WTC11 (cell line): ENCODE results near the gene PIP4K2C. TPM values are rescaled to one million over a fixed set of nuclear protein-coding genes. Genes with fewer than 3 reads are reported as not detected.

ENCODE experiments used
- ATAC-seq: fragments of 200-7000 bp; cut with Tn5 transposase; 2 replicates; pipeline ENCODE4 v1.10.0; 2021; ENCODE audit warnings: mild to moderate bottlenecking, moderate library complexity
- CTCF ChIA-PET: fragments of 300-600 bp; sonication (Branson Sonifier 250); formaldehyde crosslinking; loops from one replicate; lab custom pipeline; 2021; ENCODE audit warnings: antibody characterized with exemption; lab: Charles Lee
- POLR2A ChIA-PET: fragments of 350-600 bp; sonication (Branson Sonifier 250); formaldehyde crosslinking; loops from one replicate; lab custom pipeline; 2021; ENCODE audit warnings: antibody characterized with exemption; lab: Charles Lee
- DNase-seq: peaks from one replicate; pipeline ENCODE4 v3.0.0; 2021; ENCODE audit warnings: low spot score
- H3K27ac Mint-ChIP-seq: 2 replicates; pipeline ENCODE4 v1.8.0; 2021; ENCODE audit warnings: mixed read lengths
- H3K27me3 Mint-ChIP-seq: 2 replicates; pipeline ENCODE4 v1.8.0; 2021; ENCODE audit warnings: low read depth, mild to moderate bottlenecking, moderate library complexity, mixed read lengths
- H3K36me3 Mint-ChIP-seq: 2 replicates; pipeline ENCODE4 v1.8.0; 2021; ENCODE audit warnings: mixed read lengths
- H3K4me1 Mint-ChIP-seq: 2 replicates; pipeline ENCODE4 v1.8.0; 2022; ENCODE audit warnings: mixed read lengths
- H3K4me3 Mint-ChIP-seq: 2 replicates; pipeline ENCODE4 v1.8.0; 2021; ENCODE audit warnings: mild to moderate bottlenecking, moderate library complexity, mixed read lengths
- H3K9me3 Mint-ChIP-seq: 2 replicates; pipeline ENCODE4 v1.8.0; 2021; ENCODE audit warnings: mixed read lengths
- AR ChIP-seq: fragments of 250-450 bp; sonication (Bioruptor Pico); IDR thresholded peaks from 2 replicates; pipeline ENCODE4 v1.9.0; 2021; ENCODE audit warnings: mild to moderate bottlenecking
- ATF1 ChIP-seq: sonication (generic); formaldehyde crosslinking; IDR thresholded peaks from 2 replicates; pipeline ENCODE4 v1.8.1; 2023; ENCODE audit warnings: mild to moderate bottlenecking, moderate library complexity, missing genetic modification reagents
- CBFB ChIP-seq: sonication (generic); formaldehyde crosslinking; IDR thresholded peaks from 2 replicates; pipeline ENCODE4 v1.8.1; 2022; ENCODE audit warnings: mild to moderate bottlenecking, low read depth, missing genetic modification reagents
- CDX4 ChIP-seq: fragments of 250-450 bp; sonication (Bioruptor Pico); IDR thresholded peaks from 2 replicates; pipeline ENCODE4 v1.9.0; 2021; ENCODE audit warnings: moderate library complexity, mild to moderate bottlenecking, inconsistent platforms, borderline replicate concordance
- E2F1 ChIP-seq: sonication (generic); formaldehyde crosslinking; IDR thresholded peaks from 2 replicates; pipeline ENCODE4 v1.8.0; 2022; ENCODE audit warnings: mild to moderate bottlenecking, missing genetic modification reagents
- GABPB1 ChIP-seq: sonication (generic); formaldehyde crosslinking; IDR thresholded peaks from 2 replicates; pipeline ENCODE4 v1.8.1; 2023; ENCODE audit warnings: mild to moderate bottlenecking, missing genetic modification reagents
- IRF2 ChIP-seq: sonication (generic); formaldehyde crosslinking; IDR thresholded peaks from 2 replicates; pipeline ENCODE4 v1.8.0; 2022; ENCODE audit warnings: low read depth, missing genetic modification reagents, borderline replicate concordance
- JUN ChIP-seq: sonication (generic); formaldehyde crosslinking; IDR thresholded peaks from 2 replicates; pipeline ENCODE4 v1.8.0; 2023; ENCODE audit warnings: mild to moderate bottlenecking, missing genetic modification reagents
- NFATC4 ChIP-seq: fragments of 250-450 bp; sonication (Bioruptor Pico); IDR thresholded peaks from 2 replicates; pipeline ENCODE4 v1.9.0; 2021; ENCODE audit warnings: mild to moderate bottlenecking
- NFYB ChIP-seq: sonication (generic); formaldehyde crosslinking; conservative IDR thresholded peaks from 2 replicates; pipeline ENCODE4 v1.8.0; 2022; ENCODE audit warnings: low read depth, missing genetic modification reagents
- OVOL2 ChIP-seq: fragments of 250-450 bp; sonication (Bioruptor Pico); IDR thresholded peaks from 2 replicates; pipeline ENCODE4 v1.9.0; 2021; ENCODE audit warnings: mild to moderate bottlenecking, borderline replicate concordance
- PRDM15 ChIP-seq: sonication (generic); formaldehyde crosslinking; IDR thresholded peaks from 2 replicates; pipeline ENCODE4 v1.8.0; 2022; ENCODE audit warnings: missing genetic modification reagents
- RORB ChIP-seq: fragments of 250-450 bp; sonication (Bioruptor Pico); IDR thresholded peaks from 2 replicates; pipeline ENCODE4 v1.9.0; 2021; ENCODE audit warnings: mild to moderate bottlenecking
- SP1 ChIP-seq: sonication (generic); formaldehyde crosslinking; conservative IDR thresholded peaks from 2 replicates; pipeline ENCODE4 v1.8.1; 2022; ENCODE audit warnings: missing genetic modification reagents
- TEAD4 ChIP-seq: sonication (generic); formaldehyde crosslinking; IDR thresholded peaks from 2 replicates; pipeline ENCODE4 v1.8.0; 2022; ENCODE audit warnings: mild to moderate bottlenecking, missing genetic modification reagents
- ZNF138 ChIP-seq: sonication (generic); formaldehyde crosslinking; conservative IDR thresholded peaks from 2 replicates; pipeline ENCODE4 v1.8.1; 2022; ENCODE audit warnings: mild to moderate bottlenecking, moderate library complexity, missing genetic modification reagents
- ZNF219 ChIP-seq: sonication (generic); formaldehyde crosslinking; IDR thresholded peaks from 2 replicates; pipeline ENCODE4 v1.8.0; 2023; ENCODE audit warnings: missing genetic modification reagents, mild to moderate bottlenecking, borderline replicate concordance
- ZNF232 ChIP-seq: sonication (generic); formaldehyde crosslinking; IDR thresholded peaks from 2 replicates; pipeline ENCODE4 v1.8.0; 2022; ENCODE audit warnings: mild to moderate bottlenecking, missing genetic modification reagents
- ZNF396 ChIP-seq: fragments of 250-450 bp; sonication (Bioruptor Pico); IDR thresholded peaks from 2 replicates; pipeline ENCODE4 v1.8.0; 2021; ENCODE audit warnings: mild to moderate bottlenecking, moderate library complexity, borderline replicate concordance
- ZNF423 ChIP-seq: fragments of 250-450 bp; sonication (Bioruptor Pico); IDR thresholded peaks from 2 replicates; pipeline ENCODE4 v2.1.2; 2022; ENCODE audit warnings: mild to moderate bottlenecking, moderate library complexity
- total RNA-seq: library from RNA; stranded (reverse); gene quantifications from 3 replicates; pipeline ENCODE4 v1.2.3, GENCODE V29; 2021
- TF ChIP-seq, protein P1 (sequence below): sonication (generic); formaldehyde crosslinking; IDR thresholded peaks from 2 replicates; pipeline ENCODE4 v1.8.0; 2022; ENCODE audit warnings: mild to moderate bottlenecking, missing genetic modification reagents
- TF ChIP-seq, protein P2 (sequence below): sonication (generic); formaldehyde crosslinking; IDR thresholded peaks from 2 replicates; pipeline ENCODE4 v1.8.1; 2022; ENCODE audit warnings: mild to moderate bottlenecking, missing genetic modification reagents, moderate library complexity, borderline replicate concordance
- TF ChIP-seq, protein P3 (sequence below): sonication (generic); formaldehyde crosslinking; IDR thresholded peaks from 2 replicates; pipeline ENCODE4 v1.8.0; 2023; ENCODE audit warnings: missing genetic modification reagents

Gene PIP4K2C
- total RNA-seq, 1 experiment from 2014 or later, result 25.4 TPM

GRCh38 chr12:57563358-57563757 lies 27.6 kb upstream of the PIP4K2C start (continued):
- TF ChIP-seq NFYB (CRISPR knock-in tag) (no peak), NFATC4 (CRISPR knock-in tag) (no peak), CDX4 (CRISPR knock-in tag) (no peak), IRF2 (CRISPR knock-in tag) (no peak), E2F1 (CRISPR knock-in tag) (no peak)
- TF ChIP-seq, protein P1, sequence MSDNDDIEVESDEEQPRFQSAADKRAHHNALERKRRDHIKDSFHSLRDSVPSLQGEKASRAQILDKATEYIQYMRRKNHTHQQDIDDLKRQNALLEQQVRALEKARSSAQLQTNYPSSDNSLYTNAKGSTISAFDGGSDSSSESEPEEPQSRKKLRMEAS (CRISPR knock-in tag), result no peak
- TF ChIP-seq, protein P2, sequence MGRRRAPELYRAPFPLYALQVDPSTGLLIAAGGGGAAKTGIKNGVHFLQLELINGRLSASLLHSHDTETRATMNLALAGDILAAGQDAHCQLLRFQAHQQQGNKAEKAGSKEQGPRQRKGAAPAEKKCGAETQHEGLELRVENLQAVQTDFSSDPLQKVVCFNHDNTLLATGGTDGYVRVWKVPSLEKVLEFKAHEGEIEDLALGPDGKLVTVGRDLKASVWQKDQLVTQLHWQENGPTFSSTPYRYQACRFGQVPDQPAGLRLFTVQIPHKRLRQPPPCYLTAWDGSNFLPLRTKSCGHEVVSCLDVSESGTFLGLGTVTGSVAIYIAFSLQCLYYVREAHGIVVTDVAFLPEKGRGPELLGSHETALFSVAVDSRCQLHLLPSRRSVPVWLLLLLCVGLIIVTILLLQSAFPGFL, result no peak

GRCh38 chr12:57564178-57564740 lies 26.7 kb upstream of the PIP4K2C start:
- H3K27ac Mint-ChIP-seq, result no peak overlapping the region
- CTCF ChIA-PET, result no interaction called here
- no peaks in the 10 kb centered on the region for H3K9me3 Mint-ChIP-seq
- H3K36me3 Mint-ChIP-seq, result peaks cover 13% of the 10 kb centered on the region
- H3K27me3 Mint-ChIP-seq, result no peaks in the 10 kb centered on the region
- no peak for ATAC-seq
- H3K4me1 Mint-ChIP-seq, result no peaks in the 10 kb centered on the region
- TF ChIP-seq ZNF396 (CRISPR knock-in tag) (no peak), RORB (CRISPR knock-in tag) (no peak)
- DNase-seq, result no peak
- POLR2A ChIA-PET, result no interaction called here
- H3K4me3 Mint-ChIP-seq, result no peak overlapping the region

GRCh38 chr12:57568838-57569237 lies 22.2 kb upstream of the PIP4K2C start:
- peaks cover 36% of the 10 kb centered on the region for H3K36me3 Mint-ChIP-seq

DNA sequence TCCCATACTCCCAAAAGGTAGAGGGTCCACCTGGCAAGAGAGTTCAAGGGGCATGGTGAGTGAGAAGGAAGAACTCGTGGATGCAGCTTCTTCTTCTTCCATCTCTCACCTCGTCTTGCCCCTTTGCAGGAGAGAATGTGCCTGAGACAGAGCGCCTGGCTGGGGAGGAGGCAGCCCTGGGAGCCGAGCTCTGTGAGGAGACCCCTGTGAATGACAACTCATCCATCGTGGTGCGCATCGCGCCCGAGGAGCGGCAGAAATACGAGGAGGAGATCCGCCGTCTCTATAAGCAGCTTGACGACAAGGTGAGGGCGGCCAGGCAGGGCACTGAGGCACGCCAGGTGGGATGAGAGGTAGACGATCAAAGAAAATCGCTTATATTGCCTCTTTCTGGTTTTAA lies 21.1 kb upstream of the PIP4K2C start:
- no peaks in the 10 kb centered on the region for H3K9me3 Mint-ChIP-seq
- no peaks in the 10 kb centered on the region for H3K4me1 Mint-ChIP-seq
- ChIA-PET POLR2A (no interaction called here), CTCF (interaction anchor here (1.0 to 3.7 kb wide), 2 partner anchors 13 to 63 kb away, joined by 4 to 18 read pairs; partner anchors contain the start of gene B4GALNT1)
- DNase-seq (no peak), ATAC-seq (no peak)
- no peaks in the 10 kb centered on the region for H3K27me3 Mint-ChIP-seq
- no peak overlapping the region for H3K4me3 Mint-ChIP-seq
- H3K36me3 Mint-ChIP-seq, result peaks cover 32% of the 10 kb centered on the region
- H3K27ac Mint-ChIP-seq, result no peak overlapping the region
- no peak for TF ChIP-seq JUN (CRISPR knock-in tag)
- TF ChIP-seq, protein P3, sequence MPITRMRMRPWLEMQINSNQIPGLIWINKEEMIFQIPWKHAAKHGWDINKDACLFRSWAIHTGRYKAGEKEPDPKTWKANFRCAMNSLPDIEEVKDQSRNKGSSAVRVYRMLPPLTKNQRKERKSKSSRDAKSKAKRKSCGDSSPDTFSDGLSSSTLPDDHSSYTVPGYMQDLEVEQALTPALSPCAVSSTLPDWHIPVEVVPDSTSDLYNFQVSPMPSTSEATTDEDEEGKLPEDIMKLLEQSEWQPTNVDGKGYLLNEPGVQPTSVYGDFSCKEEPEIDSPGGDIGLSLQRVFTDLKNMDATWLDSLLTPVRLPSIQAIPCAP (CRISPR knock-in tag), result no peak
- no peak for TF ChIP-seq ZNF219 (CRISPR knock-in tag)
- TF ChIP-seq ZNF232 (CRISPR knock-in tag), result no peak
- TF ChIP-seq ZNF138 (CRISPR knock-in tag), result no peak
- TF ChIP-seq CBFB, result no peak
- TF ChIP-seq, protein P1 (CRISPR knock-in tag), result no peak
- no peak for TF ChIP-seq ATF1 (CRISPR knock-in tag)
- no peak for TF ChIP-seq AR
- TF ChIP-seq SP1 (CRISPR knock-in tag), result no peak
- TF ChIP-seq PRDM15 (CRISPR knock-in tag), result no peak

More at GRCh38 chr12:57568838-57569237, 22.2 kb upstream of the PIP4K2C start:
- no peak for DNase-seq
- H3K4me3 Mint-ChIP-seq, result no peak overlapping the region
- no peaks in the 10 kb centered on the region for H3K9me3 Mint-ChIP-seq
- H3K27ac Mint-ChIP-seq, result no peak overlapping the region
- TF ChIP-seq GABPB1 (CRISPR knock-in tag) (no peak), TEAD4 (no peak), OVOL2 (CRISPR knock-in tag) (no peak), ZNF423 (CRISPR knock-in tag) (no peak)
- ChIA-PET CTCF (no interaction called here), POLR2A (no interaction called here)
- no peak for ATAC-seq
- H3K27me3 Mint-ChIP-seq, result no peaks in the 10 kb centered on the region
- H3K4me1 Mint-ChIP-seq, result no peaks in the 10 kb centered on the region
